Skeletal muscle satellite cell (primary cell): ENCODE measurements around the gene MYBPC2.

Experiments
- H3K27me3 ChIP-seq: 2 replicates; pipeline ENCODE4 v1.7.0; 2013; ENCODE audit warnings: low read length; ENCODE audit not compliant: control insufficient read depth, insufficient read depth
- H3K36me3 ChIP-seq: 2 replicates; pipeline ENCODE4 v1.7.0; 2013; ENCODE audit warnings: mild to moderate bottlenecking, control low read depth, low read length; ENCODE audit not compliant: insufficient read depth
- H3K4me1 ChIP-seq: 2 replicates; pipeline ENCODE4 v1.7.0; 2013; ENCODE audit warnings: low read length; ENCODE audit not compliant: control insufficient read depth, insufficient read depth
- H3K4me2 ChIP-seq: 2 replicates; pipeline ENCODE4 v1.7.0; 2013; ENCODE audit warnings: mild to moderate bottlenecking, low read length
- H3K4me3 ChIP-seq: 2 replicates; pipeline ENCODE4 v1.7.0; 2013; ENCODE audit warnings: low read length
- H3K9ac ChIP-seq: 2 replicates; pipeline ENCODE4 v1.7.0; 2013; ENCODE audit warnings: mild to moderate bottlenecking, low read depth, low read length, moderate library complexity
- H3K9me3 ChIP-seq: replicated peaks from 2 replicates; pipeline ENCODE4 v1.7.0; 2013; ENCODE audit warnings: mild to moderate bottlenecking, control low read depth, low read length

MYBPC2 gene

GRCh38 chr19:50501568-50502475, 69.1 kb downstream of the MYBPC2 start:
- Histone ChIP-seq H3K4me3 (no peak overlapping the region), H3K27me3 (peaks cover 39% of the 10 kb centered on the region), H3K9me3 (no peaks in the 10 kb centered on the region), H3K4me1 (no peaks in the 10 kb centered on the region), H3K4me2 (no peak overlapping the region), H3K9ac (no peak overlapping the region), H3K36me3 (no peaks in the 10 kb centered on the region)

GRCh38 chr19:50505856-50506611, 73.3 kb downstream of the MYBPC2 start:
- H3K9ac ChIP-seq = no peak overlapping the region
- H3K36me3 ChIP-seq = no peaks in the 10 kb centered on the region
- H3K27me3 ChIP-seq = peaks cover 7% of the 10 kb centered on the region
- no peak overlapping the region for H3K4me2 ChIP-seq
- H3K4me3 ChIP-seq = no peak overlapping the region
- H3K4me1 ChIP-seq = peaks cover 7% of the 10 kb centered on the region
- no peaks in the 10 kb centered on the region for H3K9me3 ChIP-seq

- Histone ChIP-seq H3K27me3 (peaks cover under 1% of the 10 kb centered on the region), H3K9ac (no peak overlapping the region), H3K36me3 (no peaks in the 10 kb centered on the region), H3K4me2 (no peak overlapping the region), H3K9me3 (no peaks in the 10 kb centered on the region), H3K4me1 (peaks cover 7% of the 10 kb centered on the region), H3K4me3 (no peak overlapping the region)
These were observed 74.0 kb downstream of the MYBPC2 start for GRCh38 chr19:50506700-50507099.

GRCh38 chr19:50507376-50507775, 74.7 kb downstream of the MYBPC2 start:
- Histone ChIP-seq H3K4me1 (peaks cover 7% of the 10 kb centered on the region), H3K4me2 (no peak overlapping the region), H3K4me3 (no peak overlapping the region), H3K9ac (no peak overlapping the region), H3K9me3 (no peaks in the 10 kb centered on the region), H3K36me3 (no peaks in the 10 kb centered on the region), H3K27me3 (no peaks in the 10 kb centered on the region)

GRCh38 chr19:50508843-50509190, 76.1 kb downstream of the MYBPC2 start:
- Histone ChIP-seq H3K4me1 (peaks cover 7% of the 10 kb centered on the region), H3K4me2 (no peak overlapping the region), H3K9ac (no peak overlapping the region), H3K27me3 (peaks cover 5% of the 10 kb centered on the region), H3K9me3 (no peaks in the 10 kb centered on the region), H3K4me3 (no peak overlapping the region), H3K36me3 (no peaks in the 10 kb centered on the region)

- Histone ChIP-seq H3K4me2 (no peak overlapping the region), H3K4me1 (peaks cover 7% of the 10 kb centered on the region), H3K9me3 (no peaks in the 10 kb centered on the region), H3K36me3 (no peaks in the 10 kb centered on the region), H3K27me3 (peaks cover 9% of the 10 kb centered on the region), H3K4me3 (no peak overlapping the region), H3K9ac (no peak overlapping the region)
These were observed 76.7 kb downstream of the MYBPC2 start for GRCh38 chr19:50509366-50509765.

GRCh38 chr19:50510121-50510670, 77.5 kb downstream of the MYBPC2 start:
- peak overlapping the region; percentile 100 for H3K4me2 ChIP-seq
- peaks cover 7% of the 10 kb centered on the region for H3K4me1 ChIP-seq

GRCh38 chr19:50510700-50511068, 78.0 kb downstream of the MYBPC2 start:
- peak overlapping the region; percentile 100 for H3K4me2 ChIP-seq
- peaks cover 7% of the 10 kb centered on the region for H3K4me1 ChIP-seq
- peak overlapping the region; percentile 97 for H3K9ac ChIP-seq
- H3K36me3 ChIP-seq = no peaks in the 10 kb centered on the region
- H3K4me3 ChIP-seq = peak overlapping the region; percentile 95
- no peaks in the 10 kb centered on the region for H3K9me3 ChIP-seq
- peaks cover 9% of the 10 kb centered on the region for H3K27me3 ChIP-seq

More at GRCh38 chr19:50510121-50510670, 77.5 kb downstream of the MYBPC2 start:
- Histone ChIP-seq H3K9me3 (no peaks in the 10 kb centered on the region), H3K36me3 (no peaks in the 10 kb centered on the region), H3K9ac (peak overlapping the region; percentile 97), H3K27me3 (peaks cover 9% of the 10 kb centered on the region), H3K4me3 (peak overlapping the region; percentile 95)

GRCh38 chr19:50511069-50511822, 78.6 kb downstream of the MYBPC2 start, which contains the start of gene JOSD2:
TSS of gene JOSD2 (minus strand) at chr19:50511191. CDS start at chr19:50510431, 760 bp downstream.
- H3K9me3 ChIP-seq = no peaks in the 10 kb centered on the region
- peaks cover 7% of the 10 kb centered on the region for H3K4me1 ChIP-seq

GRCh38 chr19:50512112-50512998, 79.7 kb downstream of the MYBPC2 start:
- H3K4me3 ChIP-seq = peak overlapping the region; percentile 95
- no peaks in the 10 kb centered on the region for H3K9me3 ChIP-seq
- H3K4me2 ChIP-seq = peak overlapping the region; percentile 100
- peak overlapping the region; percentile 97 for H3K9ac ChIP-seq
- no peaks in the 10 kb centered on the region for H3K36me3 ChIP-seq
- H3K4me1 ChIP-seq = peaks cover 7% of the 10 kb centered on the region
- peaks cover 9% of the 10 kb centered on the region for H3K27me3 ChIP-seq

More at GRCh38 chr19:50511069-50511822, 78.6 kb downstream of the MYBPC2 start, which contains the start of gene JOSD2:
- H3K4me2 ChIP-seq = peak within 1 kb of the TSS; percentile 100
- H3K9ac ChIP-seq = peak within 1 kb of the TSS; percentile 97
- H3K4me3 ChIP-seq = peak within 1 kb of the TSS; percentile 95
- H3K36me3 ChIP-seq = no peaks in the 10 kb centered on the region
- H3K27me3 ChIP-seq = peaks cover 9% of the 10 kb centered on the region
